Loucy (cell line): ENCODE measurements around the gene SLC9B1.

ENCODE experiments used
- H2AFZ ChIP-seq: fragments of 200-600 bp; sonication (generic); 2 replicates; pipeline ENCODE4 v1.6.0; 2016; ENCODE audit warnings: antibody characterized with exemption, mild to moderate bottlenecking, low read length, moderate library complexity
- H3F3A ChIP-seq: fragments of 200-600 bp; 2 replicates; pipeline ENCODE4 v1.6.0; 2016; ENCODE audit warnings: antibody characterized with exemption, low read depth, mild to moderate bottlenecking
- H3K27me3 ChIP-seq: fragments of 200-600 bp; sonication (generic); 2 replicates; pipeline ENCODE4 v1.6.1; 2014; ENCODE audit warnings: low read length, mild to moderate bottlenecking; ENCODE audit not compliant: insufficient read depth, poor library complexity, severe bottlenecking
- H3K36me3 ChIP-seq: fragments of 200-600 bp; sonication (generic); 2 replicates; pipeline ENCODE4 v1.6.1; 2016; ENCODE audit warnings: low read length; ENCODE audit not compliant: insufficient read depth
- H3K4me1 ChIP-seq: fragments of 200-600 bp; sonication (generic); 2 replicates; pipeline ENCODE4 v1.5.1; 2014; ENCODE audit warnings: low read length, mild to moderate bottlenecking; ENCODE audit not compliant: insufficient read depth, poor library complexity, severe bottlenecking
- H3K4me2 ChIP-seq: fragments of 200-600 bp; sonication (generic); 2 replicates; pipeline ENCODE4 v1.6.0; 2014; ENCODE audit warnings: antibody characterized with exemption, low read length, low read depth, mild to moderate bottlenecking; ENCODE audit not compliant: poor library complexity, severe bottlenecking
- H3K4me3 ChIP-seq: fragments of 200-600 bp; sonication (generic); 2 replicates; pipeline ENCODE4 v1.5.1; 2014; ENCODE audit warnings: low read length, mild to moderate bottlenecking, mixed read lengths; ENCODE audit not compliant: poor library complexity, severe bottlenecking
- H3K79me2 ChIP-seq: fragments of 200-600 bp; sonication (generic); 2 replicates; pipeline ENCODE4 v1.6.1; 2014; ENCODE audit warnings: low read length; ENCODE audit not compliant: insufficient read depth
- H3K9ac ChIP-seq: fragments of 200-600 bp; sonication (generic); 2 replicates; pipeline ENCODE4 v1.6.0; 2014; ENCODE audit warnings: mild to moderate bottlenecking, low read depth, low read length, moderate library complexity; ENCODE audit not compliant: poor library complexity, severe bottlenecking
- H3K9me2 ChIP-seq: fragments of 200-600 bp; sonication (generic); replicated peaks from 2 replicates; pipeline ENCODE4 v1.6.1; 2016; ENCODE audit warnings: low read depth, low read length, mixed read lengths
- H3K9me3 ChIP-seq: fragments of 200-600 bp; sonication (generic); 2 replicates; pipeline ENCODE4 v1.6.1; 2014; ENCODE audit warnings: mild to moderate bottlenecking, antibody characterized with exemption, low read length, low read depth; ENCODE audit not compliant: insufficient read depth
- H4K20me1 ChIP-seq: fragments of 200-600 bp; sonication (generic); 2 replicates; pipeline ENCODE4 v1.6.0; 2014; ENCODE audit warnings: antibody characterized with exemption, low read length, mild to moderate bottlenecking; ENCODE audit not compliant: insufficient read depth, poor library complexity, severe bottlenecking
- CTCF ChIP-seq: fragments of 200-600 bp; sonication (generic); conservative IDR thresholded peaks from 2 replicates; pipeline ENCODE4 v1.5.1; 2014; ENCODE audit warnings: mild to moderate bottlenecking, antibody characterized with exemption, low read length
- EZH2phosphoT487 ChIP-seq: fragments of 200-600 bp; IDR thresholded peaks from 2 replicates; pipeline ENCODE4 v1.6.1; 2018; ENCODE audit warnings: antibody characterized with exemption, mild to moderate bottlenecking, moderate library complexity, borderline replicate concordance

Gene SLC9B1

GRCh38 chr4:103050736-103051436 lies 31.4 kb upstream of the SLC9B1 start:
- Histone ChIP-seq H3K79me2 (no peaks in the 10 kb centered on the region), H3F3A (no peaks in the 10 kb centered on the region), H3K9ac (no peak overlapping the region), H3K4me1 (no peaks in the 10 kb centered on the region), H2AFZ (no peak overlapping the region), H3K27me3 (no peaks in the 10 kb centered on the region), H3K36me3 (no peaks in the 10 kb centered on the region; the same call in 1 of the 2 replicates), H4K20me1 (no peaks in the 10 kb centered on the region), H3K4me3 (no peak overlapping the region), H3K9me3 (no peaks in the 10 kb centered on the region), H3K4me2 (no peak overlapping the region), H3K9me2 (no peaks in the 10 kb centered on the region)
- TF ChIP-seq CTCF (no peak), EZH2phosphoT487 (no peak)

- Histone ChIP-seq H4K20me1 (no peaks in the 10 kb centered on the region), H3K36me3 (no peaks in the 10 kb centered on the region; the same call in 1 of the 2 replicates), H3F3A (no peaks in the 10 kb centered on the region), H3K4me2 (no peak overlapping the region), H3K9me3 (no peaks in the 10 kb centered on the region), H2AFZ (0 out of 2 replicates have a peak overlapping the region, but pooled peaks have one; percentile 15), H3K4me1 (no peaks in the 10 kb centered on the region), H3K27me3 (no peaks in the 10 kb centered on the region), H3K9me2 (no peaks in the 10 kb centered on the region), H3K9ac (no peak overlapping the region), H3K79me2 (no peaks in the 10 kb centered on the region), H3K4me3 (no peak overlapping the region)
- TF ChIP-seq EZH2phosphoT487 (no peak), CTCF (peak; percentile 92)
Measured at GRCh38 chr4:103046416-103047290, 27.1 kb upstream of the SLC9B1 start.

GRCh38 chr4:103044183-103044582 lies 24.7 kb upstream of the SLC9B1 start:
- Histone ChIP-seq H3K9ac (no peak overlapping the region), H4K20me1 (no peaks in the 10 kb centered on the region), H3K27me3 (no peaks in the 10 kb centered on the region), H3K4me3 (no peak overlapping the region), H3K36me3 (no peaks in the 10 kb centered on the region), H3K4me1 (no peaks in the 10 kb centered on the region), H2AFZ (no peak overlapping the region), H3F3A (no peaks in the 10 kb centered on the region), H3K79me2 (no peaks in the 10 kb centered on the region), H3K9me2 (no peaks in the 10 kb centered on the region), H3K9me3 (no peaks in the 10 kb centered on the region), H3K4me2 (no peak overlapping the region)
- TF ChIP-seq CTCF (no peak), EZH2phosphoT487 (no peak)
